ENCODE results near the gene PSMB10.

The PSMB10 gene

DNA sequence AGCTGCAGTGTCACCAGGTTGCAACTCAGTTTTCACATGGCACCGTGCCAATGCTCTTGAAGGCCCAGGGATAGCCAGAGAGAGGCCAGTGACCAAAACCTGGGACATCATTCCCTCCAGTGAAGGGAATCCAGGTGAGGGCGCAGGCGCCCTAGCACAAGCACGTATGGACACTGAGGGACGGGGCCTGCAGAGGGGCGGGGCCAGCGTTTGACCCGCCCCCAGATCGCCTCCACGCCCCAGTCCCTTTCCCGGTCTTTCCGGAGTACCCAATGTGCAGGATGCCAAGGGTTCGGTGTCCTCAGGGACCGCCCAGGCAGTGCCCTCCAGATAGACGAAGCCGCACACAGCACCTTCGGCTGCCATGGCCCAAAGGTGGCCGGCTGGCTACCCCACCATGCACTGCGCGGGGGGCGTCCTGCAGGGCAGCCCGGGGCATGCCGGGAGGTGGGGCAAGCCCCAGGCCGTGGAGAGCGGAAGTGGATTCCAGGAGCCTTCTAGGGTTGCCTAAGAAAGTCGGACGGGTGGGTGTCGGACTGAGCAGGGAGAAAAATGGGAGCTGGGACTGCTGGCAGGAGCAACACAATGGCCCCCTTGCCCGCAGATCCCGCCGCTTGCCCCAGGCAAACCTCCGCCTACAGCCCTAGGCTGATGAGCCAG, 27.1 kb upstream of the PSMB10 start:
- DNase-seq = no peak

DNA sequence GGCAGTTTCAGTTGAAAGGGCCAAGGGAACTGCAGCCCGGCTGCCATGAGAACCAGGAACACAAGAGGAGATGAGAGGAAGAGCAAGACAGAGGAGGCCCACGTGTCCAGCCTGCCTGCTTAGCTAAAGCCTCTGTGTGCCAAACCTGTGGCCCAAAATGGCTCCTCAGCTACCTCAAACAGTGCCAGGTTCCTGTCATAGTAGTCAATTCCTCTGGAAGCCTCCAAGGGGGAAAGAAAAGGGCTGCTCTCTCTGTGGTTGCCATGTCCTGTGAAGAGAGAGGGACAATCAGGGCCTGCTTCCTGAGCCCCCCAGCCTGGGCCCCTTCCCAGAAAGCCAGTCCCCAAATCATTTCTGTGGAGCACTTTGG, 26.6 kb upstream of the PSMB10 start:
- DNase-seq = no peak

DNA sequence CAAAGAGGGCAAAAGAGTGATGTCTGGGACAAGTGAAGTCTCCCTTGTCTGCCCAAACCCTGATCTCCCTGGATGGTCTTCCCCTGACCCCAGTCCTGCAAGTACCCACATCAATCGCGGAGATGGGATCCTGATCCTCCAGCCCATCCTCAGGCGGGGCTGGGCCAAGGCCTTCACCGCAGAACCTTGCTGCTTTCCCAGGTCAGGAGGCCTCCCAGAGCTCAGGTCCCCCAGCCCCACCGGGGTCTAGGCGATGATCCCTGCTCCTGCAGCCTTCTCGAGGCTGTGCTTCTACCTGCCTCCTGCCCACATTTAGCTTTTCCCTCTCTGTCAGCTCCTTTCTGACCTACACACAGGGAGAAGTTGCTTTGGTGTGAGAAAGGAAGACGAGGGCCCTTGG, 25.5 kb upstream of the PSMB10 start:
- DNase-seq = no peak

DNA sequence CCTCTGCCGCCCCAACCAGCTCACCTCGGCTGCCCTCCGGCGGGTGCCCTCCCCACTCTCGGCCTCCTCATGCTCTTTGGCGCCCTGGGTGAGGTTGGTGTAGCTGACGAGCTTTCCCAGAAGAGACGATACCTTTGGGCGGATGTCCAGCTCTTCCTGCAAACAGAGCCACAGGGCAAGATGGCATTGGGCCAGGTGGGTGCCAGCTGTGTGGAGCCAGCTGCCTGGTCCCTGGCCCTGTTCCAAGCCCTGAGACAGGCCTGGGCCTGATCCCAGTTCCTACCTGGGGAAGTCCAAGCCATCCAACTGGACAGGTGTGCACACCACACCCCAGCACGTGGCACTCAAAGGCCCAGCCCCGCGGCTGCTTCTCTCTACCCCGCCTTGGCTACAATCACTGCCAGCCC, 24.9 kb upstream of the PSMB10 start:
- DNase-seq = no peak

DNA sequence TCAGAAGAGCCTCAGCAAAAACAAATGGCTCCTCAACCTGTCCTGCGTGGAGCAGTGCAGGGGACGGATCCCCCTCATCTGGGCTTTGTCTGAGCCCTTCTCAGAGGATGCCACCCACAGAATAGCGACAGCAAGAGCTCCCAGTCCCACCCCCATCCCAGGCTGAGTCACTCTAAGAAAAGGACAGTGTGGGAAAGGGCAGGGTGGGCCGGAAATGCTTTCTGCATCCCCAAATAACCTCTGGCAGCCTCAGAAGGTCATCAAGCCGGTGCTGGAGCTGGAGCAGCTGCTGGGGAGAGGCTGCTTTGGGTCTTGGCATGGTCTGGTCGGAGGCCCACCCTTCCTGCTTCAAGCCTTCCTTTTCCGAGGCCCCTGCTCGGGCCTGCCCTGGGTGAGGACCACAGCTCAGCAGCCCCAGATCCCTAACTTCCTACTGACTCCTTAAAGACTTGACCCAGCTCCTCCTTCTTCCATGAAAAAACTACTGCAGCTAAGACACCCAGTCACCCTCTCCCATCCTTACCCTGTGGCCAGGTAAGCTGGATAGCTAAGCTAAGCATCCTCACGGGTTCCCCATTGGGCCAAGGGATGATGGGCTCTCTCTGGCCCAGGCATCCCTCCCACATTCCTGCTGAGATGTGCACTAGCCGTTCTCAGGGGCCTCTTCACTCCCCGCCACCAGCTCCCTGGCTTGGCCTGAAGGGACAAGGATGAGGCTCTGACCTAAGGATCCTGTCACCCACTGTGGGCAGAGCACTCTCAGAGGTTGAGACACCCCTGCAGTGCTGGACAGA, 23.1 kb upstream of the PSMB10 start:
- no peak for DNase-seq

DNA sequence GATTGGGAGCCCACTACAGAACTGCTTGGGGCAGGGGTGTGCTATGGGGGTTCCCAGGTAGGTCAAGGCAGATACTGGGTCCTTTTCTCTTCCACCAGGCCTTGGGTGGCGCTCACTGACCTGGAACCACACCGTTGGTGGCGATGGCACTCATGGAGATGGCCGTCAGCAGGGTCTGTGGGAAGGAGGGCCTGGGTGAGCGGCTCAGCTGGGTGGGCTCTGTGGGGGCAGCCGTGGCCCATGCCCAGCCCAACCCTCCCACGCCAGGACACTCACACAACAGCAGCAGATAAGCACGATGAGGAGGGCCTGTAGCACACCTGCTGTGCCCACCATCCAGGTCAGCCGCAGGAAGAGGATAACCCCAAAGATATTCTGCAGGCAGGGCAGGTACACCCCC, 21.0 kb upstream of the PSMB10 start:
- DNase-seq = no peak

DNA sequence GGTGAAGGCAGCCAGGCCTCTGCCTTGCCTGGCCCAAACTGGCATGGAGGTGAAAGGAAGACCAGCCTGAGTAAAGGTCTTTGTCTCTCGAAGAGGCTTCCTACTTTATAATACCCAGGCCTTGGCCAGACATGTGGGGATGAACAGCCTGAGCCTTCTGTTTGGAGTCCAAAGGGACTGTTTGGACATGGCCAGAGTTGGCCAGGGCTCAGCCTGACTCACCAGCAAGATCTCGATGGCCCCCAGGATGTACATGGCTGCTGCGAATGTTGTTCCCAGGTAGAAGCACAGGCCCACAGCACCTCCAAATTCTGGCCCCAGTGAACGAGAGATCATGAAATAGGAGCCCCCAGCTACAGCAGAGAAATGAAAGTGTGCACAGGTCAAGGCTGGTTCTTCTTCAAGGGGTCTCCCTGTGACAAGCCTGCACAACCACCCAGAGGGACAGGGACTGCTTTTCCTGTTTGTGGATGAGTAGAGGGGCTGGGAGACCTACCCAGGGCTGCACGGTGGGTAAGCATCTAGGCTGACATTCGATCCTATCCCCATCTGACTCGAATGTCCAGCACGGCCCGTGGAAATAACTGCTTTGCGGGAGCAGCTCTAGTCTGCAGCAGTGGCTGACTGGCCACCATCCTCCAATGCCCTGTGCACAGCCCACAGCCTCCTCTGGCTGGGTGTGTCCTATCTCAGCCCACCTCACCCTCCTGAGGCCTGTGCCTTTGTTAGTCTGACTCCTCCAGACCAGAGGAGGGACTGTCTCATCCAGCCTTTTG, 18.0 kb upstream of the PSMB10 start:
- no peak for DNase-seq

DNA sequence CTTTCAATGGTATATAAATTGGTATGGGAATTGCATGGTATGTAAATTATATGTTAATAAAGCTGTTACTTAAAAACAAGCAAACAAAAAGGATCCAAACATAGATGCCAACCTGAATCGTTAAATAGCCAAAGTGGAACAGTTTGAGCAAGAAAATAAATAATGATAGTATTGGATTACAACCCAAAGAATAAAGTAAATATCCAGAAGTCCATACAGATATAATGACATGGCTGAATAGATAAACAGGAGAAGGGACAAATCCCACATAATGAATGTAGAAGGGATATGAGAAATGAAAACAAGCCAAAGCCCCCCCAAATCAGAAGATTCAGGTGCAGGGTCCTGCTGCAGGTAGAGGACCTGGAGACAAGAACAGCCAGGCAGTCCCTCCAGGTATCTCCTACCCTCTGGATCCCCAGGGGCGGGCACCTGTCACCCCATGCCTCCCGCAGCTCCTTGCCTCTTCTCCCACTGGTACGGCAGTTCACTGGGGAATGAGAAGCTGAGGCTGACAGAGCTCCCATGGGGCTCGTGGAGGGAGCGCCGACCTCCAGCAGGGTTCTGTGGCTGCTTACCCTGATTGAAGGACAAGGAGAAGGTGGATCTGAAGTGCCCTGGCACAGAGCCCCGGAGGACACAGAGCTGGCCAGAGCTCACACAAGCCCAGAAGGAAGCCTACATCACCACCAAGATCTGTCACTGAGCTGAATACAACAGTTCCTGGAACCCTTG, 17.2 kb upstream of the PSMB10 start:
- DNase-seq = no peak

DNA sequence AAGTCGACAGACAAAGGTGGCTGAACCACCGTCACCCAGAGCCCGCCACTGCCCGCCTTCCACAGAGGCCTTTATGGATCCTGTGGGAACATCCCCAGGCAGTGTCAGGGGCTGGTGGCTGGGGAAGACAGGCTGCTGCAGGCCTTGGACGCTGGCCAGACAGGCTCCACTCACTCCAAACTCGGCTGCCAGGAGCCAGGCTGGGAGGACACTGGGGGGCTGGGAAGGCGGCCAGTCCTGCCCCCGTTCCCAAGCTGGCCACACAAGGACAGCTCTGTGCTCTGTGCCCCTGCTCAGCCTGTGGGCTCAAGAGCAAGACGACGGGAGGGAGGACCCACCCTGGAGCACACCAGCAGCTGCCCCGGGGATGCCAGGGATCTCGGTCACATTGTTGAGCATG, 14.8 kb upstream of the PSMB10 start:
- no peak for DNase-seq

DNA sequence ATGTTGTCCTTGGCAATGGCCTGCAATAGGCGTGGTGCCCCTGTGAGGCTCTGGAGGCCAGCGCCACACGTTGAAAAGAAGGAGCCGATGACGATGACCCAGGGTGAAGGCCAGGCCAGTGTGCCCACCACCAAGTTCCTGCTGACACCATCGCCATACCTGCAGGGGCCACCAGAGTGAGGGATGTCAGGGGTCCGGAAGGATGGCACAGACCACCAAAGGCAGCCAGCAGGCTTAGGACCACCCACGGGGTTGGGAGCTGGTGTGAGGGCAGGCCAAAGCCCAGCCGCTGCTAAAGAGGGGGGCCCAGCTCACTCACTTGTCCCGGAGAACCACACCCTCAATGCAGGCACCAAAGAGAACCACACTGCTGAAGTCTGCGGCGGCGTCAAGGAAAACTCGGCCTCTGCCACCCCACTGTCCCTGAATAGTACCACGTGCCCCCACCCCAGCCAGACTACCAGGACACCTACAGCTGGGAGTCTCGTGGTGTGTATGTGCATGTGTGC, 13.7 kb upstream of the PSMB10 start:
- DNase-seq = no peak

DNA sequence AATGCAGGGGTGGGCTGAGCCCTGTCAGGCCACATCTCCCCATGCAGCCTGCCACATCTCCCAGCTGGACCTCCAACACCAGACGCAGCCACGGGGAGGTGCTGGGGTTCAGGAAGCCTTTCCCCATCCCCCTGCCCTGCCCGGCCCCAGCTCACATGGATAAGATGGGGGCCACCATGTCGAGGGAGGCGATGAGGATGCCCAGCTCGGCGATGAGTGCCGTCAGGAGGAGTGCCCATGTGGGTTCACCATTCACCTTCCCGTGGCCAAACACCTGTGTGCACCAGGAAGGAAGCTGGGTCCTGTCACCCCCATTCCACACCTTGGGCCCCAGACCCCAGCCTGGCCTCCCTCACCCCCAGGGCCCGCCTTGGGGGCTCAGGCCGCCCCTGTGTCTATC, 13.0 kb upstream of the PSMB10 start:
- DNase-seq = no peak

DNA sequence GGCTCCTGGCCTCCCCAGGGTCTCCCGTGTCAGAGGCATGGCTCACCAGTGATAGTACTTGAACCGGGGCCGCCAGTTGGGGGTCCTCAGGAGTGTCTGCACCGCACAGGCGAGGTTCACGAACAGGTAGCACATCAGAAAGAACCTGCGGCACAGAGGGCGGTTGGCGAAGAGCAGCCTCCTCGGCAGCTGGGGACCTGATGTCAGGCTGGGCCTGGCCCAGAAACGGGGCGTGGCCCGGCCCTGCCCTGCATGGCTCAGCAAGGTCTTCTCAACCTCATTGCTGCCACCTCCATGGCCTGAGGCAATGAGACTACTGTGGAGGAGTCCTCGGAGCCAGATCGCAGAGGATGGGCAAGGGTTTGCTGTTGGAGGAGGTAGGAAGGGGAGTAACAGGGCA, 11.4 kb upstream of the PSMB10 start:
- no peak for DNase-seq

DNA sequence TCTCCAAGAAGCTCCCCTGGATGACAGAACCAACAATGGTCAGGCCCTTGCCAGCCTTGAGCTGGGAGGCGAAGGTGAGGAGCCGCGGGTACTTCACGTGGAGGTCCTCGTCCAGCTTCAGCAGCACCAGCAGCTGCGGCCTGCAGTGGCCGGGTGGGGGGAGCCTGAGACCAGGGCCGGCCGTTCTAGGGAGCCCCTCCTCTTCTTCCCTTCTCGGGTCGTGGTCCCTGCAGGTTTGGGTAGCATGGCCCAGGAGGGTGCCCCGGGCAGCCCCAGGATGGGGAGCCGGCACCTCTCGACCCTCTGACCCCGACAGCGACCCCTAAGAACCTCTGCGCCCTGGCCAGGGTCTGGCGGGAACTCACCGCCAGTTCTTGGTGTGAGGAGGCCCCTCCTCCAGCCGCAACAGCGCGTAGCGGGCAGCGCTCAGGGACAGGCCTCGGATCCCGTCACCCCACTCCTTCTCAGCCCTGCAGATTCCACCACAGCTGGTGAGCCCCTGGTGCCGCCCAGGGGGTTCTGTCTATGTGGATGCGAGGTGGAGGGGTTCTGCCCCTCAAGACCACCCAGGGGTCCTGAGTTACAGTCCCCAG, 10.4 kb upstream of the PSMB10 start:
- no peak for DNase-seq

DNA sequence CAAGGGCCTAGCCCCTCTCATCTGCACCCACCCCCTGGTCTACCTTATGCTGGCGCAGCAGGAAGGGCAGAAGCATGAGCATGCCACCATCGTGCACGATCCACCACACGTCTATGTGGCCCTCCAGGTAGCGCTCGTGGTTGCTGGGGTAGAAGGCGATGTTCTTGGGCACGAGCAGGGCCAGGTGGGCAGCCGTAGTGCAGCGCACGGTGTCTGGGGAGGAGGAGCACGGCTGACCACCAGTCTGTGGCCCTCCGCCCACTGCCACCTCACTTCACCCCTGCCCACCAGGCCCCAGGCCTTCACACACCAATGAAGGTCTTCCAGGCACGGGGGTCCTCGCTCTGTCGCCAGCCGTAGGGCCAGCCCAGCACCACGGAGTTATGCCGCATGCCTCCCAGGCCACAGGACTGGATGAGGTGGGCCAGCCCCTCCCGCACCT, 9.5 kb upstream of the PSMB10 start:
- DNase-seq = no peak

DNA sequence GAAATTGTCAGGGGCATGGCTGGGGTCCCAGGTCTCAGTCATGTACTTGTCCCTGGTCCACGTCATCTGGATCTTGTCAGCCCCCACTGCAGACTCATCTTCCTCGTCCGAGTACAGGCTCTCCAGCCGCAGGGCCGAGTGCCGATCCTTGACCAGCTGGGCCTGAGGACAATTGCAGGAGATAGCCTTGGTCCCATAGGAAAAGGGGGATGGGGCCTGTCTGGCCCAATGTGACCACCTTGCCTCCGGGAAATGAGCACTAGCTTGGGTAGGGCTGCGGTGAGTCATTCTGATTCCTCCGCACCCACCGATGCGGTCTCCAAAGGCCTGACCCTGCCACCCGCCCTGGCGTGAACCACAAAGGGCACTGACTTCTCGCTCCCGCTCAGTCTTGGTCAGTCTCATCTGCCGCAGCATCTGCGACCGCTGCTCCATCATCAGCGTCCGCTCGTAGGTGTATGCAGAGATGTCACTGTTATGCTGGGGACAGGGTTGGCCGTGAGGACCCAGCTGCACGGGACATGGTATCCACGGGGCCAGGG, 8.8 kb upstream of the PSMB10 start:
- no peak for DNase-seq

DNA sequence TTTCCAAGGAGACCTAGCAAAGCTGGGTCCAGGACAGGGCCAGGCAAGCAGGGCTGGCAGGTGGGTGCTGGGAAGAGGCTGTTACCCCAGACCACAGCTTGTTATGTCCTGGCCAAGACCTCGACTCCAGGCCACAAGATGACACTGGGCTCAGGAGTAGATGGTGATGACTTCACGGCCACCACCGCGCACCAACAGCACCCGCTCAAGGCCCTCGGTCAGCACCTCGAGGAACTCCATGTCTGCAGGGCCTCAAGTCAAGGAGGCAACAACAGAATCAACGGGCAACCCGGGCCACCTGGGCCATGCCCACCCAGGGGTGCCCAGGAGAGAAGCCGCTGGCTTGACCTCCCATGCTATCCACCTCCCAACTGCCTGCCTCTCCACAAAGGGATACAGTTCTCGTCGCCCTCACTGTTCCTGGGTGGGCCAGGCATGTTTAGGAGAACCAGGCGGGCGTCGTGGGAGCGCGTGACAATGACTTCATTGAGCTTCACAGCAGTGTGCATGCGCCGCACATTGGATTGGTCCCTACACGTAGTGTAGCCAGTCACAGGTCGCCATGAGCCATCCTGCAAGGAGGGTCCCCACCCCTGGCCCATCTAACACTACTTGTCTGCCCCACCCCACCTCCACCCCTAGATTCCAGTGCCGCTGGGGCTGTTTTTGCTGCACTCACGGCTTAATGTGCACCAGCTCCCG, 8.2 kb upstream of the PSMB10 start:
- DNase-seq = no peak

DNA sequence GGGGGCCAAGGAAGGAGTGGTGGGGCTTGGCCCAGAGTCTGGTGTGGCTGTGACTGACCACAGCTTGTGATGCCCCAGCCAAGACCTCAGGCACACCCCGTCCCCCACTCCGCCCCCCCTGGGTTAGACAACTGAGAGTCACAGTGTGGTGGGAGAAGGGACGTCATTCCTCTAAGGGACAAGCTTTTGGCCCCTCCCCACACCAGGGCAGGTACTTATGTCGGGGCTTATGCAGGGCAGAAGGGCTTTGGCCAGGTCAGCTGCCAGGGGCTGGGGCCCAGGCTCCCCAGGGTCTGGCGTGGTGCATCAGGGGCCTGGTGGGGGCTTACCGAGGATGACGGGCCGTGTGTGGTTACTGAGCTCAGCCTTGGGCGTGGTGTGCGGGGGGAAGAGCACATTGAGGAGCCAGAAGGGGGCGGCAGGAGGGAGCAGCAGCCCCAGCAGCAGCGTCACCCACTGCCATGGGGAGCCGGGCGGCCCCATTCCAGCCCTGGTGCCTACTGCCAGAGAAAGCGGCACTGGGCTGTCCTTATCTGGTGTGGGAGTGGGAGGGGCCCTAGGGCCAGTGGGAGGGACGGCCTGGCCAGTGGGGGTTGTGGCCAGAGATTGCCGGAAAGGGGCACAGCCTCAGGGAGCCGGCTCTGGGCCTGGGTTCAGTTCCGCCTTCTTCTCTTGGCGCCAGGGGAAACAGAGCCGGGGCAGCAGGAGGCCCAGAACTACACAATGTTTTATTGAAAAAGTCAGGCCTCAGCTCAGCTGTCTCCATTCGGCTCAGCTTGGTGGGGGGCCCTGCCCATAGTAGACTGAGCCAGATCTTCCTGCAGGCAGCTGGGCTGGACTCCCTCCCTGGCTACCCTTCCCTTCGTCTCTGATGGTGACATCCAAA, 7.2 kb upstream of the PSMB10 start, which contains the start of gene LCAT:
Gene LCAT (minus strand): TSS at position 502 of the 886 bp plus-strand sequence. CDS start 19 bp downstream, at position 483.
- peak; percentile 92 for DNase-seq

DNA sequence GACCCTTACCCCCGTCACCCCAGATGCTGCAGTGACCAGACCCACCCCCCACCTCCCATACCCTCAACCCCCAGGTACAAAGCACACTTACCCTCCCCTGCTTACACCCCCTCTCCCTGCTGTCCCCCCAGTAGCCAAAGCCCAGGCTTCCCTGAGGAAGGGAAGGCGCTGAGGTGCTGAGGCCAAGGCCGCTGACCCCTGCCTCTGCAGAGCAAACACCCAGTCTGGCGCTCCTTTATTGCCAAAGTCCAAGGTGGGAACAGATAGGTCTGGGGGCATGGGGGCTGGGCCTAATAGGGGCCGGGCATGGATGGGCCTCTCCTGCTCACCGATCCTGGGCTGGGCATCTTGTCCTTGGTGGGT, 6.6 kb upstream of the PSMB10 start:
- no peak for DNase-seq

DNA sequence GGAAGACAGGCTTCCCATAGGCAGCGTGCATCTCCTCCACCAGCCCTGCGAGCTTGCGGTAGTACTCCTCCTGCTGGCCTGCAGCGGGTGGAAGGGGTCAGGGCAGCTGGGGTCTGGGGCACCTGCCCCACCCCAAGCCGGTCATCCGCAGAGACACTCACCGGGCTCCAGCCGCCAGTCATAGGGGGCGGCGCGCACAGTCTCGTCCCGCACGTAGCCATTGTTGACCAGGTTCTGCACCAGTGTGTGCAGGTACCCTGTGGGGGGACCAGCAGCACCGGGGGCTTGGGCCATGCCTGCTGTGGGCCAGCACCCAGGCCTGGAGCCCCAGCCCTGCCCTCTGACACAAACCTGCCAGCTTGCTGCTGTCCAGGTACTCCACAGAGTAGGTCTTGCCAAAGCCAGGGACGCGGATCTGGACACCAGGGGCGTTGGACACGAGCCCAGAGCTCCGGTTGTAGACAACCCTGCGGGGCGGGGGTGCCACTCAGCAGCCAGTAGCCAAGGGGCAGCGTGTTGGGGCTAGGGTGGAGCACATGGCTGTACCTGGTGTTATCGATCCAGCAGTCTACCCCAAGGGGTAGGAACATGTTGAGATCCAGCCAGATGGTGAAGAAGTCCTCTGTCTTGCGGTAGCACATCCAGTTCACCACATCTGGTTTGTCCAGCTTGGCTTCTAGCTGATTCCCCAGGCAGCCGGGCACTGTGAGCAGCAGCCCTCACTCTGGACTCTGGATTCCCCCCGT, 6.0 kb upstream of the PSMB10 start:
- DNase-seq = no peak

DNA sequence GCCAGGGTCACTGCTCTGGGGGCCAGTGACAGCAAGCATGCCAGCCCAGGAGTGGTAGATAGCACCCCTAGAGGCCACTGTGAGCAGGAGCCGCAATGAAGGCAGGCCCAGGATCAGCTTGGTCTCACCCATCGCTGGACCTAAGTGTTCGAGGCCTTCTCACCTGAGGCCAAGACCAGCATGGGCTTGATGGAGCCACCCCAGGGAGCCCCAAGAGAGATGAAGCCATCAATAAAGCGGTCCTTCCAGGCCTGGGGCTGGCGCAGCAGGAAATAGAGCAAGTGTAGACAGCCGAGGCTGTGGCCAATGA, 5.5 kb upstream of the PSMB10 start:
- DNase-seq = peak; percentile 66
